HepG2 (cell line): ENCODE results near the gene CD3G. TPM values are rescaled to one million over a fixed set of nuclear protein-coding genes. Genes with fewer than 3 reads are reported as not detected.

Experiments used
- ATAC-seq: fragments of 200-7000 bp; cut with Tn5 transposase; 3 replicates; pipeline ENCODE4 v1.9.1; 2020; ENCODE audit warnings: mild to moderate bottlenecking, moderate library complexity
- BruUV-seq: library from RNA; stranded (reverse); fragments of 400-500 nt; replicated peaks from 2 replicates; lab custom pipeline; 2021; lab: Mats Ljungman, UMichigan
- CTCF ChIA-PET: fragments of 300-600 bp; formaldehyde crosslinking; extraction: SDS; loops from one replicate; lab custom pipeline; 2021; ENCODE audit warnings: low total read pairs, inconsistent platforms, low intra/inter-chr PET ratio; lab: Yijun Ruan, JAX
- POLR2A ChIA-PET: fragments of 350-600 bp; sonication (Branson Sonifier 250); formaldehyde crosslinking; loops from one replicate; lab custom pipeline; 2020; ENCODE audit warnings: antibody characterized with exemption, inconsistent platforms; lab: Yijun Ruan, JAX
- DNase-seq: peaks from one replicate; pipeline ENCODE4 v3.0.0-alpha.2; 2015; ENCODE audit warnings: low spot score
- FAIRE-seq: peaks from 3 replicates; lab custom pipeline; 2011; peaks lifted over from hg19 to GRCh38; lab: Jason Lieb, UNC
- H2AFZ ChIP-seq: one replicate; pipeline ENCODE4 v1.6.1; 2011; ENCODE audit warnings: low read length, inconsistent platforms
- H3K27ac ChIP-seq: fragments of 300-600 bp; 3 replicates; pipeline ENCODE4 v1.8.0; 2011; ENCODE audit warnings: mixed run types, mild to moderate bottlenecking, mixed read lengths, low read length, inconsistent platforms; ENCODE audit not compliant: insufficient read depth; ENCODE audit errors: extremely low read length
- H3K27me3 ChIP-seq, 2 experiments: fragments of 200-600 bp in 1 of 2; 2 replicates in 1 of 2; 3 replicates in 1 of 2; pipeline versions ENCODE4 v1.6.0 to v1.8.0; 2011; ENCODE audit warnings: low read length in 2 of 2, mild to moderate bottlenecking in 2 of 2, moderate library complexity in 2 of 2, inconsistent platforms in 1 of 2; ENCODE audit not compliant: insufficient read depth in 2 of 2, control insufficient read depth in 1 of 2
- H3K36me3 ChIP-seq, 2 experiments: fragments of 200-600 bp in 1 of 2; replicated peaks in 1 of 2; 2 replicates in 1 of 2; 3 replicates in 1 of 2; pipeline versions ENCODE4 v1.5.1 to v1.8.0; 2011; ENCODE audit warnings: low read length in 2 of 2, inconsistent platforms in 1 of 2; ENCODE audit not compliant: insufficient read depth in 2 of 2, control insufficient read depth in 1 of 2
- H3K4me1 ChIP-seq: 2 replicates; pipeline ENCODE4 v1.5.1; 2012; ENCODE audit warnings: low read length, inconsistent platforms; ENCODE audit not compliant: insufficient read depth
- H3K4me2 ChIP-seq: 2 replicates; pipeline ENCODE4 v1.6.0; 2011; ENCODE audit warnings: low read depth, low read length, inconsistent platforms
- H3K4me3 ChIP-seq, 3 experiments: fragments of 200-600 bp in 1 of 3; sonication (generic), shearing (Covaris generic) in 1 of 3; replicated peaks in 1 of 3; 2 replicates each; pipeline ENCODE4 v1.5.1; 2011 to 2016; ENCODE audit warnings: low read length in 3 of 3, inconsistent platforms in 2 of 3, low read depth in 2 of 3, mild to moderate bottlenecking in 2 of 3, control low read depth in 1 of 3, mixed read lengths in 1 of 3; ENCODE audit not compliant: insufficient read depth in 1 of 3
- H3K79me2 ChIP-seq: one replicate; pipeline ENCODE4 v1.6.1; 2011; ENCODE audit warnings: low read length, inconsistent platforms; ENCODE audit not compliant: insufficient read depth
- H3K9ac ChIP-seq: 2 replicates; pipeline ENCODE4 v1.6.0; 2011; ENCODE audit warnings: mild to moderate bottlenecking, low read depth, low read length, inconsistent platforms; ENCODE audit not compliant: insufficient read depth
- H3K9me3 ChIP-seq: 2 replicates; pipeline ENCODE4 v1.5.1; 2012; ENCODE audit warnings: mild to moderate bottlenecking, low read length
- H4K20me1 ChIP-seq: 2 replicates; pipeline ENCODE4 v1.6.0; 2011; ENCODE audit warnings: inconsistent platforms, mild to moderate bottlenecking, low read length, moderate library complexity; ENCODE audit not compliant: insufficient read depth
- EHMT2 ChIP-seq: fragments of 200-600 bp; sonication (generic); IDR thresholded peaks from 2 replicates; pipeline ENCODE4 v1.7.0; 2017; ENCODE audit warnings: antibody characterized with exemption, low read depth, low read length, borderline replicate concordance
- ERF ChIP-seq: IDR thresholded peaks from 2 replicates; pipeline ENCODE4 v1.6.1; 2018; ENCODE audit warnings: missing biosample characterization, missing genetic modification reagents
- KIAA2018 ChIP-seq: sonication (generic); formaldehyde crosslinking; IDR thresholded peaks from 2 replicates; pipeline ENCODE4 v1.5.0; 2020; ENCODE audit warnings: mild to moderate bottlenecking, missing genetic modification reagents, borderline replicate concordance
- POGZ ChIP-seq: sonication (generic); formaldehyde crosslinking; IDR thresholded peaks from 2 replicates; pipeline ENCODE4 v1.4.0; 2020; ENCODE audit warnings: mild to moderate bottlenecking, missing genetic modification reagents
- RXRA ChIP-seq: sonication (generic); formaldehyde crosslinking; IDR thresholded peaks from 2 replicates; pipeline ENCODE4 v1.5.1; 2020; ENCODE audit warnings: missing genetic modification reagents
- SMAD1 ChIP-seq: sonication (generic); formaldehyde crosslinking; IDR thresholded peaks from 2 replicates; pipeline ENCODE4 v1.4.0; 2020; ENCODE audit warnings: missing genetic modification reagents, low read depth, mild to moderate bottlenecking, borderline replicate concordance
- ZEB1 ChIP-seq: IDR thresholded peaks from 2 replicates; pipeline ENCODE4 v1.6.1; 2012; ENCODE audit warnings: mild to moderate bottlenecking, low read depth, inconsistent platforms; ENCODE audit not compliant: insufficient replicate concordance
- WGBS: methylation state at CpG from one replicate; pipeline ENCODE4 v1.1.6; 2017; ENCODE audit warnings: low lambda C conversion rate; 5-methylcytosine and 5-hydroxymethylcytosine counted together
- in situ Hi-C: cut with HindIII; loops from 2 replicates; pipeline ENCODE4 v1.10.0; 2017; ENCODE audit warnings: low pct_unique_long_range_greater_than_20kb; ENCODE audit not compliant: extremely low pct_ligation_motif_present
- intact Hi-C: fragments of 100-400 bp; cut with micrococcal nuclease; formaldehyde crosslinking; loops from one replicate; pipeline ENCODE4 v1.10.0; 2022; ENCODE audit not compliant: unreplicated experiment
- polyA plus RNA-seq, 8 experiments: library from polyadenylated mRNA; depleted of rRNA in 3 of 8; stranded (reverse) in 7 of 8; unstranded in 1 of 8; fragments of >200 nt; fragmentation: Illumina TruSeq in 4 of 8; extraction: Trizol in 4 of 8; gene quantifications; 2 replicates each; pipeline versions ENCODE4 v1.2.1 to v1.2.3, GENCODE V29; 2011 to 2016; ENCODE audit warnings: low read depth in 4 of 8, missing spikeins in 1 of 8, mixed read lengths in 1 of 8; ENCODE audit not compliant: insufficient read depth in 1 of 8
- total RNA-seq, 5 experiments: library from RNA; depleted of rRNA; stranded (reverse); fragments of >200 nt; fragmentation: Illumina TruSeq; extraction: Trizol; gene quantifications; 2 replicates each; pipeline ENCODE4 v1.2.3, GENCODE V29; 2016; ENCODE audit warnings: low read depth in 1 of 5

The CD3G gene
- total and polyA plus RNA-seq, 2 of the 13 experiments (the other 11 are each of a cell fraction or from before 2014, with no cell fraction given): not detected

GRCh38 chr11:118295199-118295598 is 48.9 kb upstream of the CD3G start:
- DNase-seq (no peak), ATAC-seq (no peak), FAIRE-seq (no peak)
- TF ChIP-seq ERF (CRISPR knock-in tag) (no peak), ZEB1 (no peak), SMAD1 (CRISPR knock-in tag) (no peak), RXRA (no peak), POGZ (CRISPR knock-in tag) (no peak), EHMT2 (no peak), KIAA2018 (CRISPR knock-in tag) (no peak)
- Histone ChIP-seq H3K36me3 (no peaks in the 10 kb centered on the region), H3K4me2 (no peak overlapping the region), H3K79me2 (no peaks in the 10 kb centered on the region), H3K4me1 (peaks cover 12% of the 10 kb centered on the region), H4K20me1 (no peaks in the 10 kb centered on the region), H2AFZ (no peak overlapping the region), H3K27me3 (peaks cover 1 to 7% of the 10 kb centered on the region in 2 experiments; a peak in 1 of 5 replicates), H3K9ac (no peak overlapping the region), H3K4me3 (no peak overlapping the region), H3K9me3 (no peaks in the 10 kb centered on the region), H3K27ac (no peak overlapping the region)
- in situ Hi-C loops (no loop called here), intact Hi-C loops (loop anchor here (1.0 to 5.0 kb wide), 2 partner anchors 58 to 192 kb away; no protein-coding TSS in a partner anchor)
- WGBS: 41% methylated on average over 2 of the region's 5 CpGs
- POLR2A ChIA-PET: no interaction called here
- no TSS peak for BruUV-seq
- CTCF ChIA-PET: interaction anchor here (2.8 kb wide), 1 partner anchor 58 kb away, joined by 16 read pairs; no protein-coding TSS in a partner anchor
